GM12892 (cell line): ENCODE data around the gene LARGE1.

ENCODE experiments used
- POLR2A ChIP-seq: IDR thresholded peaks from 2 replicates; pipeline ENCODE4 v1.6.1; 2011; ENCODE audit warnings: low read depth, low read length, control low read depth
- POLR2AphosphoS5 ChIP-seq: IDR thresholded peaks from 2 replicates; pipeline ENCODE4 v1.6.1; 2011; ENCODE audit warnings: low read depth, low read length, control low read depth

GRCh38 chr22:33330534-33330933 is 589.7 kb downstream of the LARGE1 start:
- no peak for TF ChIP-seq POLR2A
- no peak for TF ChIP-seq POLR2AphosphoS5
